ENCODE measurements around the gene TSNAX.
"Not testable (repeated sequence)": the region's sequence is repeated elsewhere in the genome, so short reads cannot be mapped to it uniquely, and the experiment has no call there.

The TSNAX gene

GRCh38 chr1:231561647-231562383, 33.3 kb downstream of the TSNAX start:
- DNase-seq (ENCODE audit: low read depth, low spot score), result no peak

- DNase-seq (ENCODE audit: low read depth, low spot score), result no peak
These were observed 34.8 kb downstream of the TSNAX start for GRCh38 chr1:231563247-231563646.

GRCh38 chr1:231564373-231564772, 35.9 kb downstream of the TSNAX start:
- DNase-seq (ENCODE audit: low read depth, low spot score), result no peak

DNA sequence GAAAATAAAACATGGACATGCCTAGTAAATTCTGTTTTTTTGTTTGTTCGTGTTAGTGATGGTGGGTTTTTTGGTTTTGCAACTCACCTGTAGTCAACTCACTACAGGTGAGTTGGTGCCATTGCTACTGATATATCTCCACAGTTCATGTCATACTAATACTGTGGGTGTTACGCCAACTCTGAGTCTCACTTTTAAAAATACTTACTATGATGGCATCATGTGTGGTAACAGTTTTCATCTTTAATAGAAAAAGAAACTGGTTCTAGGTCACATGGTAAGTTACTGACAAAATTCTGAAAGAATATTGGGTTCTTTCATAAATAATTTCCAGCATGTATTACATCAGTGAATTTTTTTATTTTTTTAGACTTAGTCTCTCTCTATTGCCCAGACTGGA, 38.0 kb downstream of the TSNAX start:
- no peak for DNase-seq (ENCODE audit: low read depth, low spot score)

DNA sequence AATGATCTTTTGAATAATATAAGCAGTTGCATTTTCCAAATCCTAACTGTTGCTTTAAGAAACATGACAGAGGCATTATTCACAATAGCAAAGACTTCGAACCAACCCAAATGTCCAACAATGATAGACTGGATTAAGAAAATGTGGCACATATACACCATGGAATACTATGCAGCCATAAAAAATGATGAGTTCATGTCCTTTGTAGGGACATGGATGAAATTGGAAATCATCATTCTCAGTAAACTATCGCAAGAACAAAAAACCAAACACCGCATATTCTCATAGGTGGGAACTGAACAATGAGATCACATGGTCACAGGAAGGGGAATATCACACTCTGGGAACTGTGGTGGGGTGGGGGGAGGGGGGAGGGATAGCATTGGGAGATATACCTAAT, 41.8 kb downstream of the TSNAX start:
- not testable (repeated sequence) for DNase-seq (ENCODE audit: low read depth, low spot score)

DNA sequence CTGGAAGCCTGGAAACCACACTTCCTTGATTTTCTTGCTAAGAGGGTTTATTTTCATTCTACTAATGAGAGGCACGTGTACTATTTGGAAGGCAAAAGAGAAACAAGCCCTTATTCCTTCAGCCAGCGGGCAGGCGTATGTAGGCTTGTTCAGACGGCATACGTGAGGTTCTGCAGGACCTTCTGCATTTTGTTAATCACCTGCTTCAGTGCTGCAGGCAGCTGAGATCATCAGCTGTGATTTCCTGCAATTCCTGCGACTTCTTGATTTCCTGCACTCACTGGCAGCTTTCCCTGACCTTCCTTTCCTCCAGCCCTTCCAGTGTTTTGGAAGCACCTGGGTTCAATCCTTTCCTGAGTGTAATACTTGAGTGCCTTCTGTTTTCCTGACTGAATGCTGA, 43.4 kb downstream of the TSNAX start:
- no peak for DNase-seq (ENCODE audit: low read depth, low spot score)

GRCh38 chr1:231575472-231575871, 47.0 kb downstream of the TSNAX start:
- no peak for DNase-seq (ENCODE audit: low read depth, low spot score)

DNA sequence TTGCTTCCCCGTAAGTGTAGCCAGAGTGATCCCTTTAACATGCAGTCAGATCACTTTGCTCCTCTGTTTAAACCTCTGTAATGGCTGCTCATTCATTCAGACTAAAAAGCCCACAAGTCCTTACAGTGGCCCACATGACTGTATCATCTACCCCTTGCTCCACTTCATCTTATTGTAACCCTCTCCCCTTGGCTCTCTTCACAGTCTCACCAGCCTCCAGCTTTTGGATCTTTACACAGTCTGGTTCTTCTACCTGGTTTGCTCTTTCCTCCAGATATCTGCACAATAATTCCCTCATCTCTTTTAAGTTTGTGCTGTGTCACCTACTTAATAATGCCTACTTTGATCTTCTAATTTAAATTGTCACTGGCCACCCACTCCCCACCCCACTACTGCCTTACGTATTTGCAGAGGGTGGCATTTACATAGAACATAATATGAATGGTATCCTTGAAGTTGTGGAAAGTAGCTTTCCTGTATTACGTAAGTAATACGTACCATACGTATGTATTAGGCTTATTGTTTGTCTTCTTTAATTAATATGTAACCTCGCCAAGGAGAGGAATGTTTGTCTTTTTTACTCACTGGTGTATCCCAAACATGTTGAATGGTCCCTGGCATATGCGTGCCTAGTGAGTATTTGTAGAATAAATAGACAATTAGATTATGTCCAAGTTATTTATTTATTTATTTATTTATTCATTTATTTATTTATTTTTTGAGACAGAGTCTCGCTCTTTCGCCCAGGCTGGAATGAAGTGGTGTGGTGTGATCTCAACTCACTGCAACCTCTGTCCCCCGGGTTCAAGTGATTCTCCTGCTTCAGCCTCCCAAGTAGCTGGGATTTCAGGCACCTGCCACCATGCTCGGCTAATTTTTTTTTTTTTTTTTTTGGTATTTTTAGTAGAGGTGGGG, 48.6 kb downstream of the TSNAX start:
- no peak for DNase-seq (ENCODE audit: low read depth, low spot score)

DNA sequence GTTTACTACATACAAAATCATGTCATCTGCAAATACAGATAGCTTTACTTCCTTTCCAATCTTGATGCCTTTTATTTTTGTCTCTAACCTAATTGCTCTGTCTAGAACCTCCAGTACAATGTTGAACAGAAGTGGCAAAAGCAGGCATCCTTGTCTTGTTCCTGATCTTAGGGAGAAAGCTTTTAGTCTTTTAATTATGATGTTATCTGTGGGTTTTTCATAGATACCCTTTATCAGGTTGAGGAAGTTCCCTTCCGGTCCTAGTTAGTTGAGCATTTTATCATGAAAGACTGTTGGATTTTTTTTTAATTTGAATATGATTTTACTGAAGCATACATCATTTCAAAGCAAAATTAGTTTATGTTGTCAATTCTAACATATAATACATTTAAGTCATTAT, 52.4 kb downstream of the TSNAX start:
- DNase-seq (ENCODE audit: low read depth, low spot score), result no peak

- DNase-seq (ENCODE audit: low read depth, low spot score), result no peak
These were observed 53.4 kb downstream of the TSNAX start for GRCh38 chr1:231581859-231582258.

DNA sequence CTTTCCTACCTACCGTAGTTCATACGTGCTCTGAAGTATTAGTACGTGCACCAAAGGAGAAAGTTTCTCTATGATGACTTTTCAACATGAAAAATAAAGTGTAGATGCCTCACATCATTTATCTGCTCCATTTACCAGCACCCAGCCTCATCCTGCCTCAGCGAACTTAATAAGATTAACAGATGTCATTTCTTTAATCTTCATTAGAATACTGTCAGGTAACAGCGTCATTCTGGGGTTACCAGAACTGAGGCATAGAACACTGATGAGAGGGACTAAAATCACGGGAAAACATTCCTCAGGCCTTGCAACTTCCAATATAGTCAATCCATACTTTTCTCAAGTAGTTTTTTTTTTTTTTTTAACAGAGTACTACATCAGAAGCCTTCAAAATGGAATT, 54.9 kb downstream of the TSNAX start:
- DNase-seq (ENCODE audit: low read depth, low spot score), result no peak

DNA sequence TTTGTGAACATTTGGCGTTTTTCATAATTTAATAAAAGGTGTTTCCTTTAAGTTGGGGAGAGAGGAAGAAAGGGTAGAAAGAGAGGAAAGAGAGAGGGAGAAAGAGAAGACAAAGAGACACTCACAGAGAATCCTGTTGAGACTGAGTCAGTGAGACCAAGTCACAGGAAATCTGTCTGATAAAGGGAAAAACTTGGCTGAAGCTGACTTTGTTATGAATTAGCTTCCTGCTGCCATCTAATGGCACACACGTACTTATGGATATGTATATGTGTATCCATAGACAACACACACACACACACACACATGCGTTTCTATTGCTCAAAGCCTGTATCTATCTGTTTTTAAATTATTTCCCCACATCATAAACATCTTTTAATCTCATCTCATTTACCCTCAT, 55.6 kb downstream of the TSNAX start:
- DNase-seq (ENCODE audit: low read depth, low spot score), result no peak

- DNase-seq (ENCODE audit: low read depth, low spot score), result no peak
These were observed 56.5 kb downstream of the TSNAX start for GRCh38 chr1:231584921-231585320.

DNA sequence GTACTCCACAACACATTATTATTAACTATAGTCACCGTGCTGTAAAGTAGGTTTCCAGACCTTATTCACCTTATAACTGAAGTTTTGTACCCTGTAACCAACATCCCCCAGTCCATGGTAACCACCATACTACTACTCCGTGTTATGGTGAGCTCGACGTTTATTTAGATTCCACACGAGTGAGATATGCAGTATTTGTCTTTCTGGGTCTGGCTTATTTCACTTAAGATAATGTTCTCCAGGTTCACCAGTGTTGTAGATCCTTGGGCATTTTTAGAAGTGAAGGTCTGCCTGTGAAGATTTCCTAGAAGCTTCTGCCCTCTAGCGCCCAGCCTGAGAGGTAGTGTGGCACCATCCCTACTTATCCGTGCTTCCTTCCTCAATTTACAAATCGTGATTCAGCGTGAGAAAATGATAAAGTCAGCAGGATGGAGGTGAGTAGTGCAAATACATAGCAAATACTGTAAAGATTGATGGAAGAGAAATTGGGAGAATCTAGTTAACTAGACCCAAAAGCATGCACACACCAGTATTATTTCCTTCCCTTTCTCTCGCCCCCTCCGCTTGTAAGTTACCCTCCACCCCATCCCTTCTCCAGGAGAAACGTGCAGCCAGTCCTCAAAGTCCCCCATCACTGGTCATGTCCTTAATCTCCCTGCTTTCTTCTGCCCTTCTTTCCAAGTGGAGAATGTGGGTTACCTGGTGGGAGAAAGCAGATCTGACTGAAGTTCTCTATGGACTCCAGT, 62.2 kb downstream of the TSNAX start:
- no peak for DNase-seq (ENCODE audit: low read depth, low spot score)

- DNase-seq (ENCODE audit: low read depth, low spot score), result no peak
These were observed 63.0 kb downstream of the TSNAX start for GRCh38 chr1:231591466-231591865.

DNA sequence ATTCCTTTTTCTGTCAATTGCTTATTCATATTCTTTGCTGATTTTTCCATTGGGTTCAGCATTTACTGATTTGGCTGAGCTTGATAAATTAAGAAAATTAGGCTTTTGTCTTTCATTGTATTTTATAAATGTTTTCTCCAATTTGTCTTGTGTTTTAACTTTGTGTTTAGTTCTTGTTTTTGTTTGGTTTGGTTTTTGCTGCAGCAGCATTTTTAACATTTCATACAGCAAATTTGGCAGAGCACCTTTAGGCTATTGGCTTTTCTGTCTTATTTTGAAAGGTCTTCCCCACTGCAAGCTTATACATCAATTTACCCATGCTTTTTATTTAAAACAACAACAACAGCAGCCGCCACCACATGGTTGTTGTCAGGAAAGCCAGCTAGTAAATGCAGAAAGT, 64.3 kb downstream of the TSNAX start:
- no peak for DNase-seq (ENCODE audit: low read depth, low spot score)

DNA sequence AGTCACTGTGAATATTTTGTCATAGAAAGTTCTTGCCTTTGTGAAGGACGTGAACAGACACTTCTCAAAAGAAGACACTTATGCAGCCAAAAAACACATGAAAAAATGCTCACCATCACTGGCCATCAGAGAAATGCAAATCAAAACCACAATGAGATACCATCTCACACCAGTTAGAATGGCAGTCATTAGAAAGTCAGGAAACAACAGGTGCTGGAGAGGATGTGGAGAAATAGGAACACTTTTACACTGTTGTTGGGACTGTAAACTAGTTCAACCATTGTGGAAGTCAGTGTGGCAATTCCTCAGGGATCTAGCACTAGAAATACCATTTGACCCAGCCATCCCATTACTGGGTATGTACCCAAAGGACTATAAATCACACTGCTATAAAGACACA, 64.8 kb downstream of the TSNAX start:
- not testable (repeated sequence) for DNase-seq (ENCODE audit: low read depth, low spot score)

DNA sequence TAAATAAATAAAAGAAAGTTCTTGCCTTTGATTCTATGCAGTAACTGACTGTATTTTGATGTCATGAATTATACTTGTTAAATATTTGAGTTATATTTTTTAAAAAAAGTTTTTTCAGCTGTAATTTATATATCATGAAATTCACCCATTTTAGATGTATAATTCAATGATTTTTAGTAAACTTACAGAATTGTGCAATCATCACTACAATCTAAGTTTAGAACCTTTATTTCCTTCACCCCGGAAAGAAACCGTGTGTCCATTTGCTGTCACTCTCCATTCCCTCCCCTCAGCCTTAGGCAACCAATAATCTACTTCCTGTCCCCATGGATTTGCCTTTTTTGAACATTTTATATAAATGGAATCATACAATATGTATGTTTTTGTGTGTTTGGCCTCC, 65.7 kb downstream of the TSNAX start:
- no peak for DNase-seq (ENCODE audit: low read depth, low spot score)

DNA sequence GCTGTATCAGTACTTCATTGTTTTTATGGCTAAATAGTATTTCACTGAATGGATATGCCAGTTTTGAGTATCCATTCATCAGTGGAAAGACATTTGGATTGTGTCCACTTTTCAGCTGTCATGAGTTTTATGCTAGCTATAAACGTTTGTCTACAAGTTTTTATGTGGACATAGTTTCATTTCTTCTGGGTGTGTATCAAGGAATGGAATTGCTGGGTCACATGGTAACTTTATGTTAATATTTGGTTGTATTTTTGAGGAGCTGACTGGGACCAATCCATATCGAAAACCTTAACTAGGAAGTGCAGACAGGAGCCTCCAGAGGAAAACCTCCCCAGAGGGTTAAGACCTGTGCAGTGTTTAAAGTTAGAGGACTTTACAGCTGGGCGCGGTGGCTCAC, 66.3 kb downstream of the TSNAX start:
- no peak for DNase-seq (ENCODE audit: low read depth, low spot score)

- no peak for DNase-seq (ENCODE audit: low read depth, low spot score)
These were observed 67.9 kb downstream of the TSNAX start for GRCh38 chr1:231596337-231596791.

DNA sequence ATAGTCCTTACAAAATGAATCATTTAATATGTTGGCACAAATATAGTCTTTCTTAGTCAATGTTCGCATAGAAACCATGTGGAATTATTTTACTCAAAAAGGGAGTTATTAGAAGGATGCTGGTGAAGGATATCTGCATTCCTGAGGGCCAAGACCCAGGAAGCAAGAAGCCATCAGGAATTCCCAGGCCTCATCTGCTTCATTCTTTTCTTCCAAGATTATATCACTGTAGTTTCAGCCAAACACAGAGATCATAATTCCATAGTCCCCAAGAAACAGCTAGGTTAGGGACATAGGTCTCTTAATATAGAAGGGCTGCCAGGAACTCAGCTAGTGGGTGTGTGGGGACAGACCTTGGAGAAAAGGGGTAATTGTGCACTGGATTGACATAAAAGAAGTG, 69.5 kb downstream of the TSNAX start:
- no peak for DNase-seq (ENCODE audit: low read depth, low spot score)

DNA sequence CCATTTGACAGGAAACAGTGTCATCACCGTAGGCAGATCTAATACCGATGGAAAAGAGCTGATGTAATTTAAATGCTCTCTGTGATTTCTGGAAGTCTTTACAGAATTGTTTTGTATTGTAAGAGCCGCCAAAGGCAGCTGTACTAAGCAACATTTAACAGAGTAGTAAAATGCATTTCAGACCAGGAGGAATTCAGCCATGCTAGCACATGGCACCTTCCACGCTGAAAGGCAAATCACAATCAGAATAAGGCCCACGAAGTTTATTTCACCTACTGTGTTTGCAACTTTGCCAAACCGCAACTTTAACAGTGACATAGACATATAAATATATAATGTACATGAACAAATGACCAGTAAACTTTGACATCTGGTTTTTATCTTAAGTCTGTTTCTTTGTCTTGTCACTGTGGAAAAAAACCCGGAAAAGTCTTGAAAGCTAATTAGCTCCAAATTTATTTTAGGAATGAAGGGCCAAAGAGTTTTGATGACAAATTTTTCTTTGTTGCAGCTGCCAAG, 72.0 kb downstream of the TSNAX start:
- DNase-seq (ENCODE audit: low read depth, low spot score), result no peak

All from smooth muscle cell of the brain vasculature (primary cell).